Activated CD4-positive, alpha-beta T cell treated with anti-CD3 and anti-CD28 coated beads for 36 hours (primary cell): ENCODE results near the gene FIGLA. TPM values are rescaled to one million over a fixed set of nuclear protein-coding genes. Genes with fewer than 3 reads are reported as not detected.
A peak's percentile ranks its signal among the peaks of the same experiment; 100 is the strongest.
"Not testable (repeated sequence)": the region's sequence is repeated elsewhere in the genome, so short reads cannot be mapped to it uniquely, and the experiment has no call there.

ENCODE experiments used
- ATAC-seq: fragments of 200-7000 bp; cut with Tn5 transposase; one replicate; pipeline ENCODE4 v1.10.0; 2021; ENCODE audit warnings: mild to moderate bottlenecking, moderate library complexity
- CTCF ChIA-PET: fragments of 350-600 bp; sonication (Branson Sonifier 250); formaldehyde crosslinking; loops from one replicate; lab custom pipeline; 2021; ENCODE audit warnings: antibody characterized with exemption; lab: Charles Lee
- POLR2A ChIA-PET: fragments of 350-600 bp; sonication (Branson Sonifier 250); formaldehyde crosslinking; loops from one replicate; lab custom pipeline; 2021; ENCODE audit warnings: antibody characterized with exemption, inconsistent platforms; lab: Charles Lee
- DNase-seq: peaks from one replicate; pipeline ENCODE4 v3.0.0-alpha.2; 2020
- H3K27ac Mint-ChIP-seq: one replicate; pipeline ENCODE4 v1.8.0; 2021; ENCODE audit warnings: mixed read lengths
- H3K27me3 Mint-ChIP-seq: one replicate; pipeline ENCODE4 v1.8.0; 2021; ENCODE audit warnings: mixed read lengths
- H3K36me3 Mint-ChIP-seq: one replicate; pipeline ENCODE4 v1.8.0; 2021; ENCODE audit warnings: low read depth, mixed read lengths
- H3K4me1 Mint-ChIP-seq: one replicate; pipeline ENCODE4 v1.8.0; 2021; ENCODE audit warnings: mixed read lengths
- H3K4me3 Mint-ChIP-seq: one replicate; pipeline ENCODE4 v1.8.0; 2021; ENCODE audit warnings: mild to moderate bottlenecking, moderate library complexity, mixed read lengths
- H3K9me3 Mint-ChIP-seq: one replicate; pipeline ENCODE4 v1.8.0; 2021; ENCODE audit warnings: low read depth, mixed read lengths
- intact Hi-C, 2 experiments: fragments of 100-400 bp; cut with DNase I in 1 of 2; cut with micrococcal nuclease in 1 of 2; formaldehyde crosslinking; loops; one replicate each; pipeline versions ENCODE4 v1.14.2 to v1.15.1; 2022 to 2024; cut with DNase I, micrococcal nuclease
- total RNA-seq, 2 experiments: library from RNA; stranded (reverse); gene quantifications; one replicate each; pipeline ENCODE4 v1.2.3, GENCODE V29; 2021

FIGLA gene
- total RNA-seq, 2 experiments from 2014 or later, result not detected

DNA sequence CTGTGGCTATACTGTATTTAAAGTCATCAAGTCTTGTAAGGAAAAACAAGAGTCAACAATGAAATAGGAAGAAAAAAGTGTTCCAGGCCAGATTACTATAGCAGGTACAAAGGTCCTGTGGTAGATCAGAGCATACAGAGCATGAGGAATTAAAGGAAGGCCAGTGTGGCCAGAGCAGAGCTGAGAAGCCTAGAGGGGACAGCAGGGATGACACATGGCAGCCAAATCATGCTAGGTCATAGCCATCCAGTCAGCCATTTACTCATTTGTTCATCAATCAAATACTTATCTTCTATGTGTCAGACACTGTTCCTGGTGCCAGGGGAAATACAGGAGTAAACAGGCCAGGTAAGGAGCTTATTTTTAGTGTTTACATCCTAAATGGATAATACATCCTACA, 46.8 kb downstream of the FIGLA start:
- H3K27ac Mint-ChIP-seq, result no peak overlapping the region
- H3K36me3 Mint-ChIP-seq, result peaks cover 9% of the 10 kb centered on the region
- peaks cover 3% of the 10 kb centered on the region for H3K27me3 Mint-ChIP-seq
- H3K9me3 Mint-ChIP-seq, result peaks cover 7% of the 10 kb centered on the region
- no peak overlapping the region for H3K4me3 Mint-ChIP-seq
- DNase-seq (no peak), ATAC-seq (no peak)
- intact Hi-C loops, result no loop called here
- H3K4me1 Mint-ChIP-seq, result no peaks in the 10 kb centered on the region
- POLR2A ChIA-PET, result no interaction called here
- CTCF ChIA-PET, result interaction anchor here (1.5 kb wide), 1 partner anchor 25 kb away, joined by 4 read pairs; the partner anchor contains the start of gene ADD2

DNA sequence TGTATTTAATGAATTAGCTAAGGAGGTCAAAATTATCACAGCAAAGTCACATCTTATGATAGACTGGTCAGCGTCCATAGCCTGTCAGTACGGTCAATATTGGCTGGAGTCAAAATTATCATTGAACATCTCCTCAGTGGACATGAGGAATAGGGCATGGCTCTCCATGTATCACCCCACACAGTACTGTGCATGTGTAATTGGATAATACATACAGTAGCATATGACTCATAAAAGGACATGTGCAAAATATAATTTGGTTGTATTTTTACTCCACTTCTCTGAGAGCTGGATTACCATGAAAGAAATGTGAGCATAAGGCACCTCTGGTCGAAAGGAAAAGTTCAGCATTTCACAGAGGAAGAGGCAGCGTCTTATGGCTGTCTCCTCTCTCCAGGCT, 47.4 kb downstream of the FIGLA start:
- H3K4me3 Mint-ChIP-seq, result no peak overlapping the region
- H3K36me3 Mint-ChIP-seq, result peaks cover 9% of the 10 kb centered on the region
- ChIA-PET CTCF (no interaction called here), POLR2A (no interaction called here)
- no peak for DNase-seq
- no peak overlapping the region for H3K27ac Mint-ChIP-seq
- peaks cover 7% of the 10 kb centered on the region for H3K9me3 Mint-ChIP-seq
- peaks cover 3% of the 10 kb centered on the region for H3K27me3 Mint-ChIP-seq
- no peak for ATAC-seq
- intact Hi-C loops, result no loop called here
- no peaks in the 10 kb centered on the region for H3K4me1 Mint-ChIP-seq

DNA sequence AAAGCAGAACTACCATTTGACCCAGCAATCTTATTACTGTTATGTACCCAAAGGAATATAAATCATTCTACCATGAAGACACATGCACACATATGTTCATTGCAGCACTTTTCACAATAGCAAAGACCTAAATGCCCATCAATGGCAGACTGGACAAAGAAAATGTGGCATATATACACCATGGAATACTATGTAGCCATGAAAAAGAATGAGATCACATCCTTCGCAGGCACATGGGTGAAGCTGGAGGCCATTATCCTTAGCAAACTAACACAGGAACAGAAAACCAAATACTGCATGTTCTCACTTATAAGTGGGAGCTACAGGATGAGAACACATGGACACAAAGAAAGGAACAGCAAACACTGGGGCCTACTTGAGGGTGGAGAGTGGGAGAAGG, 51.0 kb downstream of the FIGLA start:
- DNase-seq, H3K27ac Mint-ChIP-seq, intact Hi-C loops, POLR2A ChIA-PET, H3K4me1 Mint-ChIP-seq, ATAC-seq, H3K9me3 Mint-ChIP-seq, H3K36me3 Mint-ChIP-seq, H3K27me3 Mint-ChIP-seq, H3K4me3 Mint-ChIP-seq: not testable (repeated sequence)
- CTCF ChIA-PET, result interaction anchor here (0.6 to 0.7 kb wide), 2 partner anchors 19 to 50 kb away, joined by 3 read pairs; no protein-coding TSS in a partner anchor

DNA sequence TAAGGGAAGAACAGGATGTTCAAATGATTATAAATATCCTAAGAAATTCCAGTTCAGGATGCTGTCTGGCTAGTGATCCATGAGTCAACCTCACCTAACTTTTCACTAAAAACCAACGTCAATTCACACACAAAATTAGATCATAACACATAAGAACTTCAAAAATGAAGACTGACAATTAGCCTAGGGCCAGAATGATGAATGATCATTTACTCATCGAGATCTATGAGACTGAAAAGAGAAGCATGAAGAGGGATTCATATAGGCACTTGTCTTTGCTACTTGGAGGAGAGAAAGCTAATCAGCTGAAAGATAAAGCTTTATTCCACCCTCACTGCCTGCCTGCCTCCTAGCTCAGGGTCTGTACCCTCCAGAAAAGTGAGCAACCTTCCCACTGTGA, 52.3 kb downstream of the FIGLA start:
- DNase-seq (no peak), ATAC-seq (no peak)
- Mint-ChIP-seq H3K9me3 (peaks cover 3% of the 10 kb centered on the region), H3K27me3 (no peaks in the 10 kb centered on the region), H3K4me1 (peaks cover 9% of the 10 kb centered on the region), H3K4me3 (no peak overlapping the region), H3K36me3 (peaks cover 6% of the 10 kb centered on the region), H3K27ac (no peak overlapping the region)
- ChIA-PET CTCF (interaction anchor here (0.5 kb wide), 1 partner anchor 244 kb away, joined by 3 read pairs; no protein-coding TSS in a partner anchor), POLR2A (no interaction called here)
- intact Hi-C loops, result no loop called here

DNA sequence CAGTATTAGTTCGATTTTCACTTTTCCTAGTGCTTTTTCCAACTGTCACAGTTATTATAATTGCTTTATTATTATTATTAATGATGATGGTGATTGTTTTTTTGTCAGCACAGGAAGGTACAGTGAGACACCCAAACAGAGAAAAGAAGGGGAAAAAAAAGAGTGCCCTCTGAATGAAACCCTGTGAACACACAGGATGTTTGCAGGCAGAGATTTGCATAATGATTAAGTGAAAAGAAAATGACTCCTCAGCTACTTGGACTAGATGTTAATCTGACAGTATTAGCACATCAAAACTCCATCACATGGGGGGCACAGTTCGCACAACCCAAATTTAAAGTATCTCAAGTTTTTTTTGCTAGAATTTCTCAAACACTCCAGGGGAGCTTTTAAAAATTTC, 55.4 kb downstream of the FIGLA start:
- H3K36me3 Mint-ChIP-seq, result peaks cover 3% of the 10 kb centered on the region
- H3K27ac Mint-ChIP-seq, result no peak overlapping the region
- DNase-seq (no peak), ATAC-seq (peak; percentile 78)
- H3K9me3 Mint-ChIP-seq, result peaks cover 3% of the 10 kb centered on the region
- no peaks in the 10 kb centered on the region for H3K27me3 Mint-ChIP-seq
- CTCF ChIA-PET, result no interaction called here
- H3K4me3 Mint-ChIP-seq, result no peak overlapping the region
- intact Hi-C loops, result no loop called here
- POLR2A ChIA-PET, result no interaction called here
- peaks cover 9% of the 10 kb centered on the region for H3K4me1 Mint-ChIP-seq

DNA sequence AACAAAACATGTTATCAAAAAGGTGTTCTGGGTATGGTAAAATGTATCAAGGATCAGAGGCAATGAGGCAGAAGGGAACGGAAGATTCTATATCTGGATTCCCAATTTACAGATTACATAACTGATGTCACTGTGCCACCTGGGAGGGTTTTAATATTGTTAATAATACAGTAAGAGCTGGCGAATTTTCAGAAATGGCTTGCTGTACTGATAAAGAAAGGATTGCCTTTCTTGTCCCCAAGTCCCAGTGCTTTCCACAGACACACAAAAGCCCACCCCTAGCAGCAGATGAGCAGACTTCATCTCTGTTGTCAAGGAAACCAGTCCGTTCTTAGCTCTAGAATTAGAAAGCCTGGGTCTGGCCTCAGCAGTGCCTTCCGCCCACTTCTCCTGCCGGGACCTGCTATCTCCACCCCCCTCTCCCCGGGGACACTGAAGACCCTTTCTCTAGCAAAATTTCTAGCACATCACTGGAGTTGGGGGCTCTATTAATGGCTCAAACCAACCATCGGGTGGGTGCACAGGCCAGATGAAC, 56.7 kb downstream of the FIGLA start:
- ATAC-seq (no peak), DNase-seq (no peak)
- Mint-ChIP-seq H3K36me3 (no peaks in the 10 kb centered on the region), H3K4me1 (peaks cover 9% of the 10 kb centered on the region), H3K9me3 (no peaks in the 10 kb centered on the region), H3K4me3 (no peak overlapping the region), H3K27me3 (no peaks in the 10 kb centered on the region), H3K27ac (no peak overlapping the region)
- POLR2A ChIA-PET, result no interaction called here
- CTCF ChIA-PET, result interaction anchor here (0.7 kb wide), 1 partner anchor 330 kb away, joined by 3 read pairs; no protein-coding TSS in a partner anchor
- intact Hi-C loops, result no loop called here

DNA sequence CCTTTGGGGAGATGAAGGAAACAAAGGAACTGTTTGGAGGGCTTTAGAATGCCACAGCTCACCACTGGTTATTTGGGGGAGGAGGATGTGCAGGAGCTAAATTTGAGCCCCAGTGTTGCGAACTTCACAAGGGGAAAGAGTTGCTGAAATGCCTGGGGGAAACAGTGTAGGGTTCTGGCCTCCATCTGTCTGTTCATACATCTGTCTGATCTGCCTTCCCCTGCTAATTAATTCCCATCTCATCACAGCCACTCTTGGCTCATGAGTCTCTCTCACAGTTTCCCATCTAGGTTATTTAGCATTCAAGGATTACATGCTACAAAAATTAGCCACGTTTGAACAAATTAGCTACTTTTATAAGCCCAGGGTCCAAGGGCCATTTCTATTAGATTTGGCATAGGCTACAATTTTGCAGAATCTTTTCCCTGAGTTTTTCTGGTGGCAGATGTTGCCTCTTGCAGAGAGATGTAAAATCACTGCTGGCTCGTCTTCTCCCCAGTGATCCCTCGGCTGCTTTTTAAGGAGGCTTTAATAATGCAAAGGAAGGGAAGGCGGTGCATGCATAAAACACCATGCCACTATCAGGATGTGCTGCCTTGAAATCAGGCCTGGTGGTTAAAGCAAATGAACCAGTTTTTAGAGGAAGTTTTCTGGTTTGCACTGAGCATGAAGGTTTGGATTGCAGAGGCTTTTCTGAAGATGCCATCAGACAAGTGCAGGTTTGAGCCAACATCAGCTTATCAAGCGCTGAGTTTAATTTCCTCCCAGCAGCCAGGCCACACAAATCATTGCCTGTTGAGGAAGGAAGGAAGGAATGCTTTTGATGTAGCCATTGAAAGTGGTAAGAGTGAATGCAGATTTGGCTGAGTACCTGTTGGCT, 57.4 kb downstream of the FIGLA start:
- DNase-seq, result no peak
- intact Hi-C loops, result no loop called here
- Mint-ChIP-seq H3K36me3 (no peaks in the 10 kb centered on the region), H3K27me3 (no peaks in the 10 kb centered on the region), H3K9me3 (no peaks in the 10 kb centered on the region), H3K27ac (no peak overlapping the region), H3K4me1 (peaks cover 9% of the 10 kb centered on the region), H3K4me3 (no peak overlapping the region)
- CTCF ChIA-PET, result interaction anchor here (0.6 to 1.4 kb wide), 4 partner anchors 128 to 1708 kb away, joined by 3 to 5 read pairs (median 3); no protein-coding TSS in a partner anchor
- POLR2A ChIA-PET, result no interaction called here
- no peak for ATAC-seq

DNA sequence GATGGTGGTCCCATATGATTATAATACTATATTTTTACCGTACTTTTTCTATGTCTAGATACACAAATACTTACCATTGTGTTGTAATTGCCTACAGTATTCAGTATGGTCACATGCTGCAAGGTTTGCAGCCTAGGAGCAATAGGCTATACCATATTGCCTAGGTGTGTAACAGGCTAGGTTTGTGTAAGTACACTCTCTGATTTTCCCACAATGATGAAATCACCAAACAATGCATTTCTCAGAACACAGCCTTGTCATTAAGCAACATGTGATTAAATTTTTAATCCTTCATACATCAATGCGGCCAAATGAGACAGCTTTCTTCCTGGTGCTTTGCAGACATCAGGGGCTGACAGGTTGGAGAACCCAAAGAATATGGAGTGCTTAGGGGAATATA, 59.7 kb downstream of the FIGLA start:
- H3K36me3 Mint-ChIP-seq, result no peaks in the 10 kb centered on the region
- H3K27me3 Mint-ChIP-seq, result no peaks in the 10 kb centered on the region
- ChIA-PET CTCF (no interaction called here), POLR2A (no interaction called here)
- H3K4me3 Mint-ChIP-seq, result no peak overlapping the region
- DNase-seq, result no peak
- no peak overlapping the region for H3K27ac Mint-ChIP-seq
- no peaks in the 10 kb centered on the region for H3K9me3 Mint-ChIP-seq
- peaks cover 9% of the 10 kb centered on the region for H3K4me1 Mint-ChIP-seq
- no peak for ATAC-seq
- intact Hi-C loops, result no loop called here

DNA sequence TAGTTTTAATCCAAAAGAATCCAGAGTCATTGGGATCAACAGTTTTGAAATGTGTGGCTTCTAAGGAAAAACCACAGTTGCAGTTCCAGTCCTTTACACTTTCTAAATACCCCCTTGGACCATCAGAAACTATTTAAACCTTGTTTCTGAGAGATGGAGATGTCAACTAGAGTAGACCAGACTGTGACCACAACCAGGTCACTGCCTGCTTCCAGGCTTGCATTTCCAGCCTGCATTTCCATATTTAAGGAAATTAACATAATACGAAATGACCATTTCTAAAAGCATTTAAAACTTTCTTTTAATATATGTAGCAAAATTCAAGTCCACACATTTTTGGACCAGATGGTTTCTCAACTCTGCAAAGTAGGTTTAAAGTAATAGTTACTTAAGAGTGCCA, 60.8 kb downstream of the FIGLA start:
- H3K4me3 Mint-ChIP-seq, result no peak overlapping the region
- no peaks in the 10 kb centered on the region for H3K27me3 Mint-ChIP-seq
- peaks cover 2% of the 10 kb centered on the region for H3K4me1 Mint-ChIP-seq
- intact Hi-C loops, result no loop called here
- no peak for ATAC-seq
- ChIA-PET POLR2A (no interaction called here), CTCF (no interaction called here)
- DNase-seq, result no peak
- no peaks in the 10 kb centered on the region for H3K36me3 Mint-ChIP-seq
- no peaks in the 10 kb centered on the region for H3K9me3 Mint-ChIP-seq
- no peak overlapping the region for H3K27ac Mint-ChIP-seq

DNA sequence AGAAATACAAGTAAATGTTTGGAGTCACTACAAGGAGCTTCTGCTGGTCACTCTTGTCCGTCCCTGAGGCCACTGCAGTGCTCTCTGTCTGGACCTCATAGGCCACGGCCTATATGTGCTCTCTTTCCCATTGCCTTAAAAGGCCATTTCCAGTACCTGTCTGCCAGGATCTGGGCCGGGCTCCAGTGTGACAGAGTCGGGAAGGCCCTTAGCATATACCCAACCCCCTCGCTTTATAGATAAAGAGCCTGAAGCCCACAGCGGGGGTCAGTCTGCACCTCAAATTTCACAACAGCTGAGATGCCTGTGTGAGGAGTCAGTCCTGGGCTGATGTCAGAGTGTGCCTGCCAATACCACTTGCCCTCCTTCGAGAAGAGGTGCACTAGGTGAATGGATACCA, 62.3 kb downstream of the FIGLA start:
- H3K27ac Mint-ChIP-seq, result no peak overlapping the region
- H3K4me3 Mint-ChIP-seq, result no peak overlapping the region
- POLR2A ChIA-PET, result no interaction called here
- DNase-seq, result no peak
- intact Hi-C loops, result no loop called here
- no peaks in the 10 kb centered on the region for H3K9me3 Mint-ChIP-seq
- ATAC-seq, result no peak
- CTCF ChIA-PET, result interaction anchor here (0.6 kb wide), 2 partner anchors 21 to 928 kb away, joined by 3 read pairs; no protein-coding TSS in a partner anchor
- no peaks in the 10 kb centered on the region for H3K27me3 Mint-ChIP-seq
- no peaks in the 10 kb centered on the region for H3K4me1 Mint-ChIP-seq
- H3K36me3 Mint-ChIP-seq, result no peaks in the 10 kb centered on the region
